Keratinocyte (primary cell): Measurements from ENCODE around the gene SLC13A5. TPM values are rescaled to one million over a fixed set of nuclear protein-coding genes. Genes with fewer than 3 reads are reported as not detected.

Source experiments
- DNase-seq: peaks from one replicate; pipeline ENCODE4 v3.0.0-alpha.2; 2011; ENCODE audit warnings: low read depth, missing footprints, low spot score
- FAIRE-seq: peaks from 2 replicates; lab custom pipeline; 2011; peaks lifted over from hg19 to GRCh38; lab: Jason Lieb, UNC
- H2AFZ ChIP-seq: 2 replicates; pipeline ENCODE4 v1.6.0; 2012; ENCODE audit warnings: low read length, control low read depth, inconsistent platforms; ENCODE audit not compliant: control insufficient read depth
- H3K27ac ChIP-seq: 2 replicates; pipeline ENCODE4 v1.5.1; 2011; ENCODE audit warnings: low read length; ENCODE audit not compliant: control insufficient read depth, insufficient read depth
- H3K27me3 ChIP-seq: 3 replicates; pipeline ENCODE4 v1.6.0; 2011; ENCODE audit warnings: low read length; ENCODE audit not compliant: control insufficient read depth, insufficient read depth; ENCODE audit errors: extremely low read depth
- H3K36me3 ChIP-seq, 2 experiments: 2 replicates in 1 of 2; 3 replicates in 1 of 2; pipeline ENCODE4 v1.5.1; 2011; ENCODE audit warnings: low read length in 2 of 2, mild to moderate bottlenecking in 1 of 2; ENCODE audit not compliant: control insufficient read depth in 2 of 2, insufficient read depth in 2 of 2; ENCODE audit errors: extremely low read depth in 1 of 2
- H3K4me1 ChIP-seq: 3 replicates; pipeline ENCODE4 v1.5.1; 2011; ENCODE audit warnings: low read length; ENCODE audit not compliant: control insufficient read depth, insufficient read depth; ENCODE audit errors: extremely low read depth
- H3K4me2 ChIP-seq: 3 replicates; pipeline ENCODE4 v1.6.0; 2011; ENCODE audit warnings: low read depth, low read length; ENCODE audit not compliant: control insufficient read depth, insufficient read depth; ENCODE audit errors: extremely low read depth
- H3K4me3 ChIP-seq, 3 experiments: fragments of 200-600 bp in 1 of 3; sonication (generic) in 1 of 3; 2 replicates in 2 of 3; 3 replicates in 1 of 3; pipeline ENCODE4 v1.5.1; 2011 to 2016; ENCODE audit warnings: low read length in 3 of 3, mild to moderate bottlenecking in 3 of 3, control low read depth in 2 of 3, inconsistent platforms in 1 of 3, low read depth in 1 of 3, mixed read lengths in 1 of 3, mixed run types in 1 of 3, moderate library complexity in 1 of 3; ENCODE audit not compliant: control insufficient read depth in 2 of 3, insufficient read depth in 2 of 3; ENCODE audit errors: extremely low read depth in 1 of 3
- H3K79me2 ChIP-seq: 2 replicates; pipeline ENCODE4 v1.6.0; 2012; ENCODE audit warnings: low read length; ENCODE audit not compliant: control insufficient read depth, insufficient read depth
- H3K9ac ChIP-seq: 3 replicates; pipeline ENCODE4 v1.6.0; 2011; ENCODE audit warnings: low read length; ENCODE audit not compliant: control insufficient read depth, insufficient read depth; ENCODE audit errors: extremely low read depth
- H3K9me1 ChIP-seq: 3 replicates; pipeline ENCODE4 v1.6.0; 2011; ENCODE audit warnings: low read length; ENCODE audit not compliant: control insufficient read depth, insufficient read depth; ENCODE audit errors: extremely low read depth
- H3K9me3 ChIP-seq: 2 replicates; pipeline ENCODE4 v1.5.1; 2012; ENCODE audit warnings: low read depth, low read length; ENCODE audit not compliant: control insufficient read depth
- H4K20me1 ChIP-seq: 3 replicates; pipeline ENCODE4 v1.6.0; 2011; ENCODE audit warnings: low read length; ENCODE audit not compliant: control insufficient read depth, insufficient read depth; ENCODE audit errors: extremely low read depth
- EZH2 ChIP-seq: IDR thresholded peaks from one replicate; pipeline ENCODE4 v1.6.1; 2012; ENCODE audit warnings: inconsistent platforms, mild to moderate bottlenecking, low read length, moderate library complexity
- dilution Hi-C: fragments of 300-500 bp; cut with MboI; formaldehyde crosslinking; loops from one replicate; pipeline ENCODE4 v1.7.0; 2020; ENCODE audit warnings: low sequenced_read_pairs; ENCODE audit not compliant: extremely low pct_ligation_motif_present
- polyA plus RNA-seq, 5 experiments: library from polyadenylated mRNA; depleted of rRNA in 3 of 5; stranded (reverse) in 3 of 5; stranded (forward) in 1 of 5; unstranded in 1 of 5; fragments of >200 nt; gene quantifications; 1 replicate in 1 of 5; 2 replicates in 3 of 5; 3 replicates in 1 of 5; pipeline versions ENCODE4 v1.2.1 to v1.2.3, GENCODE V29; 2011 to 2012; ENCODE audit warnings: missing spikeins in 2 of 5, low read depth in 1 of 5, low replicate concordance in 1 of 5
- TF ChIP-seq, protein P1 (sequence below), 3 experiments: IDR thresholded peaks in 1 of 3; conservative IDR thresholded peaks in 1 of 3; optimal IDR thresholded peaks in 1 of 3; 2 replicates in 2 of 3; 3 replicates in 1 of 3; pipeline versions ENCODE3 to v1.5.1; 2011; ENCODE audit warnings: low read length in 3 of 3, mild to moderate bottlenecking in 3 of 3, moderate library complexity in 2 of 3, control low read depth in 1 of 3, inconsistent platforms in 1 of 3; ENCODE audit not compliant: insufficient read depth in 2 of 3; ENCODE audit errors: extremely low read depth in 1 of 3

The SLC13A5 gene
- polyA plus RNA-seq, 1 donor (not counting 4 experiments of a cell fraction or from before 2014, with no cell fraction given), result 0.14 TPM

DNA sequence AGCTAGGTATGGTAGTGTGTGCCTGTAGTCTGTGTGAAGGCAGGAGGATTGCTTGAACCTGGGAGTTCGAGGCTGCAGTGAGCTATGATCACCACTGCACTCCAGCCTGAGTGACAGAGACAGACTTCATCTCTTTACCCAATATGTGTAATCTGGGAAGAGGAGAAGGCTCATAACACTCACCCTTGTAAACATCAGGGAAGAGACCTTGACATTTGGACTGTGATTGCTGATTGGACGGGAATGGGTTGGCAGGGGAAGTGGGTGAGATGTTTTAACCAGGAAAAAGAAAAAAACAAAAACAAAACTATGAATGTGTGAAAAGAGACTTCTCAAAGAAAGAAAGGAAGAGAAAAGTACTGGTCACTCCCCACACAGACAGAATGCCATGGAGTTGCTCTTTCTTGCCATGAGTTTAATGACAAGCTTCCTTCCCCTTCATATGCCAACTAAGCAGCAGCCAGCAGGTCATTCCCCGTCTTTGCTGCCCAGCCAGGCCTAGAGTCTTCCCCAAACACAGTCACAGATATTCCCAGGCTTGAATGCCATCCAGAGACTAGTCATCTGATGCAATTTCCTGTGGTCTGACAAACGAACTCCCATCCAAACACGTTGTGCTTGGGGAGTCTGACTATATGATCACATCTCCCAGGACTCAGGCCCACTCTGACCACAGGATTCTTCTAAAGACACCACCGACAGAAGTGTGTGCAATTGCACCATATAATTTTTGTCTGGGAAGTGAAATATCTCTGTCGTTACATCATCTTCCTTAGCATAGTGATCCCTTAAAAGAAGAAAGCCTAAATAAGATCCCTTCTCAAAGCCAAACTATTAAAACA lies 39.1 kb upstream of the SLC13A5 start:
- Histone ChIP-seq H4K20me1 (no peaks in the 10 kb centered on the region), H3K9me1 (no peaks in the 10 kb centered on the region), H3K9me3 (no peaks in the 10 kb centered on the region), H3K4me2 (no peak overlapping the region), H3K27me3 (no peaks in the 10 kb centered on the region), H3K4me3 (no peak overlapping the region), H3K36me3 (no peaks in the 10 kb centered on the region), H3K9ac (no peak overlapping the region), H2AFZ (peak overlapping the region; percentile 84), H3K27ac (peak overlapping the region; percentile 27), H3K4me1 (peaks cover 24% of the 10 kb centered on the region), H3K79me2 (no peaks in the 10 kb centered on the region)
- TF ChIP-seq, protein P1, sequence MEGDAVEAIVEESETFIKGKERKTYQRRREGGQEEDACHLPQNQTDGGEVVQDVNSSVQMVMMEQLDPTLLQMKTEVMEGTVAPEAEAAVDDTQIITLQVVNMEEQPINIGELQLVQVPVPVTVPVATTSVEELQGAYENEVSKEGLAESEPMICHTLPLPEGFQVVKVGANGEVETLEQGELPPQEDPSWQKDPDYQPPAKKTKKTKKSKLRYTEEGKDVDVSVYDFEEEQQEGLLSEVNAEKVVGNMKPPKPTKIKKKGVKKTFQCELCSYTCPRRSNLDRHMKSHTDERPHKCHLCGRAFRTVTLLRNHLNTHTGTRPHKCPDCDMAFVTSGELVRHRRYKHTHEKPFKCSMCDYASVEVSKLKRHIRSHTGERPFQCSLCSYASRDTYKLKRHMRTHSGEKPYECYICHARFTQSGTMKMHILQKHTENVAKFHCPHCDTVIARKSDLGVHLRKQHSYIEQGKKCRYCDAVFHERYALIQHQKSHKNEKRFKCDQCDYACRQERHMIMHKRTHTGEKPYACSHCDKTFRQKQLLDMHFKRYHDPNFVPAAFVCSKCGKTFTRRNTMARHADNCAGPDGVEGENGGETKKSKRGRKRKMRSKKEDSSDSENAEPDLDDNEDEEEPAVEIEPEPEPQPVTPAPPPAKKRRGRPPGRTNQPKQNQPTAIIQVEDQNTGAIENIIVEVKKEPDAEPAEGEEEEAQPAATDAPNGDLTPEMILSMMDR (optimal IDR thresholded peaks at IDR 0.05 in 1 of 3, IDR thresholded peaks at IDR 0.05 in 1 of 3, conservative IDR thresholded peaks at IDR 0.05 in 1 of 3; ENCODE audit: extremely low read depth in 1 of 3, insufficient read depth in 2 of 3, low read length in 3 of 3), result no peak
- TF ChIP-seq EZH2, result no peak
- DNase-seq (peak; percentile 21), FAIRE-seq (peak; percentile 57)
- dilution Hi-C loops, result no loop called here

- peaks cover 13% of the 10 kb centered on the region for H3K4me1 ChIP-seq
- no peak overlapping the region for H3K4me3 ChIP-seq
- no peaks in the 10 kb centered on the region for H3K9me1 ChIP-seq
- H3K9me3 ChIP-seq, result no peaks in the 10 kb centered on the region
- no peaks in the 10 kb centered on the region for H4K20me1 ChIP-seq
- TF ChIP-seq, protein P1 (optimal IDR thresholded peaks at IDR 0.05 in 1 of 3, IDR thresholded peaks at IDR 0.05 in 1 of 3, conservative IDR thresholded peaks at IDR 0.05 in 1 of 3; ENCODE audit: extremely low read depth in 1 of 3, insufficient read depth in 2 of 3, low read length in 3 of 3), result no peak
- no peak for TF ChIP-seq EZH2
- no peaks in the 10 kb centered on the region for H3K36me3 ChIP-seq
- dilution Hi-C loops, result no loop called here
- no peak overlapping the region for H3K9ac ChIP-seq
- H2AFZ ChIP-seq, result no peak overlapping the region
- FAIRE-seq (no peak), DNase-seq (no peak)
- H3K27ac ChIP-seq, result no peak overlapping the region
- H3K79me2 ChIP-seq, result no peaks in the 10 kb centered on the region
- no peaks in the 10 kb centered on the region for H3K27me3 ChIP-seq
- no peak overlapping the region for H3K4me2 ChIP-seq
Measured at GRCh38 chr17:6749519-6749918, 36.4 kb upstream of the SLC13A5 start.
